Umbilical cord (tissue), 2 donors: Measurements from ENCODE around the gene GABBR2. TPM values are rescaled to one million over a fixed set of nuclear protein-coding genes. Genes with fewer than 3 reads are reported as not detected.
A peak's percentile ranks its signal among the peaks of the same experiment; 100 is the strongest.

Source experiments
- DNase-seq: peaks from one replicate; pipeline ENCODE4 v3.0.0-alpha.2; 2015; ENCODE audit warnings: low spot score
- total RNA-seq: library from RNA; depleted of rRNA; stranded (reverse); fragments of >200 nt; gene quantifications from one replicate; pipeline ENCODE4 v1.2.3, GENCODE V29; 2014; ENCODE audit warnings: low replicate concordance; ENCODE audit not compliant: insufficient read depth

The GABBR2 gene
- total RNA-seq, 1 donor from 2014 or later = 0.24 TPM

- DNase-seq = no peak
Measured at GRCh38 chr9:98370976-98371315, 337.8 kb downstream of the GABBR2 start.

DNA sequence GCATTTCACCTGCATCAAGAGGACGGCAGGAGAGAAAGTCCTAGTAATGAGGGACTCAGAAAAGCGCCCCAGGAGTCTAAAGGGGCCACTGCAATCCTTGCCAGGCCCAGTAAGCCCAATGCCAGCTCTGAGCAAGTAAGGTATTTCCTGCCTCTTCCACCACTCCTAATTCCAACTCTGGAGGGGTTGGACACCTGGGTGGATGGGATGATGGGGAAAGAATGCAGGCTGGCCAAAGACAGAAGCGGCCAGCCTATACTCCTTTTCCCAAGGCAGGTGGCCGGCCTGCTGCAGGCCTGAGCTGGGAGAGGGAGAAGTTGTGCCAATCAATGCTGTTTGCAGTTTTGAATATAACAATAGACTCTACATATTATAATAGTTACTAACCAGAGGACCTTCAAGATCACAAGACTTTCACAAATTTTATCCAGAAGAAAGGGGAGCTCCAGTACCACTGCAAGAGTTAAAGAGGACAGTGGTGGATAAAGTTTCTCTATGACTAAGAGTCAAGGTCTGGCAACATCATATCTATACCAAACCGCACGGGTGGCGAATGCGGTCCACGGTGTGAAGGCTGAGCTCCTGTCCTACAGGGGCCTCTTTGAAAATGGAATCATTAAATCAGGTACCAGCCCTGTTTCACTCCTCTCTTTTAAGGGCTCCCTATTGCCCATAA, 338.3 kb downstream of the GABBR2 start:
- DNase-seq = no peak

GRCh38 chr9:98369896-98370295, 338.8 kb downstream of the GABBR2 start:
- no peak for DNase-seq

DNA sequence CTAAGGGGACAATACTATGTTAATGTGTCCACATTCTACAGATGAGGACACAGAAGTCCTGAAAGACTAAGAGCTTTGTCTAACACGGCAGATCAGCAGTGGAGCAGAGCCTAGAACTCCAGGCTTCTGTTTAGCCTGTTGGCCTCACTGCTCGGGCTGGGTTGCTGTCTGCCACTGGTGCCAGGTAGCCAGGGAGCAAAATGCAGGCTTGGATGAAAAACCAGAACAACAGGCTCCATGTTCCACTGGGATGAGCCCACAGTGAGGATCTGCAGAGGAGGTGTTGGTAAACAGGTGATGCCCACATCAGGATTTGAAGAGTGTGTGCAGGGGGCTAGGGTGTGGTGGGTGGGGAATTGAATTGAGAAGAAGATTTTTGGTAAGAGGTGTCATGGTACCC, 339.3 kb downstream of the GABBR2 start:
- no peak for DNase-seq

- DNase-seq = no peak
Measured at GRCh38 chr9:98369066-98369425, 339.7 kb downstream of the GABBR2 start.

DNA sequence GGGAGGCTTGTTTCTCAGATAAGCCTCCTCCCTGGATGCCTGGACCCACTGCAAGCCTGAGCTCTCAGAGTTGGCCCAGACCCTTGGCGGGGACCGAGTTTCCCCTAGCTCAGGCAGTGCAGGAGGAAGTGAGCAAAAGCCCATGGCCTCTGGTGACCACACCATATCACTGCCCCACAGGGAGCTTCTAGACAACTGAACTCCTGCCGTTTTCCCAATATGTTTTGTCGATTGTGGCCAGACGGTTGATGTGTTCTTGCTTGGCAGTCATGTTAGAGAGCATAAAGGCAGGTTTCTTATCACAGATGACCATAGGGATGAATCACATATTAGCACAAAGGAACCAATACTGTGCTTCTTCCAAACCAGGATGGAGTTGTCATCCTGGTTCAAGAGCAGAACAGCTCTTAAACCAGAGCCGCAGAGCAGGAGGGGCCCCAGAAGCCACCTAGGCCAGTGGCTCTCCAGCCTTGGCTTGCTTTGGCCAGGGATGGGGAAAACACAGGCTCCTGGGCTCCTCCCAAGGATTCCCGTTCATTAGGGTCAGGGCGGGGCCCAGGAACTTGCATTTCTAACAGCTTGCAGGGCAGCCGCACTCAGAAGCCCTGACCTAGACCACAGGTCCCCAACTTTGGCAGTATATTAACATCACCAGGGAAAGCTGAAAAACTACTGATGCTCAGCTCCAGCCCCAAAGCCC, 340.2 kb downstream of the GABBR2 start:
- no peak for DNase-seq

GRCh38 chr9:98367923-98368322, 340.8 kb downstream of the GABBR2 start:
- DNase-seq = no peak

DNA sequence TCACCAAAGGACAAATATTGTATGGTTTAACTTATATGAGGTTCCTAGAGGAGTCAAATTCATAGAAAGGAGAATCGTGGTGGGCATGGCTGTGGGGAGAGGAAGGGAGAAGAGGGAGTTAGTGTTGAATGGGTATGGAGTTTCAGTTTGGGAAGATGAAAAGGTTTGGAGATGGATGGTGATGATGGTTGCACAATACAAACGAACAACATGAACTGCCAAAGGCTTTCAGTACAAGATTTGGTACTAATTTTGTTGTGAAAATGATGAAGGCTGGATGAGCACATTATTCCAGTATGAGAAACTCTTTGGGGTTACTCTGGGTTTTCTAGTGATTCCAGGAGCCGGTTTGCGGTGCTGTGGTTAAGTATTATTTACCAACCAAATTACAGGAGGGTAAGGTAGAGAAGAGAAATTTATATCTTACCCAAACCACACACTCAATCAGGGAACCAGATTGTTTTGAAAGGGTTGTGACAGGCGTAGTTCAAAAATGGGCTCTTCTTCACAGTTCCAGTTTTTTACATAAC, 341.3 kb downstream of the GABBR2 start:
- DNase-seq = no peak

DNA sequence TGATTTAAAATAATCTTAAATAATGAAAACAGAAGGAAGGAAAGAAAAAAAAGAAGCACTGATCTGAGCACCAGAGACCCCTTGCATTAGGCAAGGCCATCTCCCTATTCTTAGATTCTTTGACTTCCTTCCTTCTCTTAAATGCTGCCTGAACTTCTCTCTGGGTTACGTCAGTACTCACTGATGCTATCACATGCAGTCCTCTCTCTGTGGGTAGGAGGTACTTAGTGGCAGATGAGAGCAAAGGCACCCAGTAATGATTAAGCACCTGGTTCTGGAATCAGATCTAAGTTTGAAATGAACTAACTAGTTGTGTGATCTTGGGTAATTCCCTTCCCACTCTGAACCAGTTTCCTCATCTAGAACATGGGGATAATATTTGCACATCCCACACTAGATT, 343.0 kb downstream of the GABBR2 start:
- no peak for DNase-seq

DNA sequence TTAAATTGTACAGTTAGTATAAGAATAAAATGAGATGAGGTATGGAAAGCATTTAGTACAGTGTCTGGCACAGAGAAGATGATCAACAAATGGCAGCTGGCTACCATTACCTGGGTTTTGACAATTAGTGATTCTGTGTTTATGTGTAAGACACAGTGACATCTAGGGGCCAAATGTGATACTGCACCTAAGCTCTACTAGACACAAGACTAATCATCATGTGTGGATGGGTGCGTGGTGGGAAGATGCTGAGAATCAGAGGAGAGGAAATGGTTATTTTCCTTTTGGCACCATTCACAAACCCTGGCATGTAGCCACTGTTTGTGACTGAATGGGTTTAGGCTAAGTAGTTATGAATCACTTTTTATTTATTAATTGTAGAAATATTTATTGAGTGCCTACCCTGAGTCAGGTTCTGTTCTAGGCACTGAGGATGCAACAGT, 343.5 kb downstream of the GABBR2 start:
- no peak for DNase-seq

DNA sequence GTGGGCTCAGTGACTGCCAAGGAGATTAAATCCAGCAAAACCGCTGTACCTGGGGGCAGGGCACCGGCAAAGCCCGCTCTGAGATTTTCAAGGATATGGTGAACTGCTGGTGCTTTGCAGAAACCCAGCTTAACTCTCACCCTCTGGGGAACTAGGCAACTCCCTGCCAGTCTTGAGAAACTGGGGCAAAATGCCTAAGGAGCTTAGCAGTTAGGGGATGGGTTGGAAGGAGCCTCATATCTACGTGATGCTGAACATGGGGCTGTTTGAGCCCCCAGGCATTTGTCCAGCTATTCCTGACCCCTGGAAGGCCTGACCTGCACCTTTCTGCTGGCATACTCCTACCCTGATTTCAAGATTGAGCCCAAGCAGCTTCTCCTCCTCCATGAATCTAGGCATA, 344.6 kb downstream of the GABBR2 start:
- peak; percentile 74 for DNase-seq

- no peak for DNase-seq
Measured at GRCh38 chr9:98363644-98364043, 345.1 kb downstream of the GABBR2 start.

DNA sequence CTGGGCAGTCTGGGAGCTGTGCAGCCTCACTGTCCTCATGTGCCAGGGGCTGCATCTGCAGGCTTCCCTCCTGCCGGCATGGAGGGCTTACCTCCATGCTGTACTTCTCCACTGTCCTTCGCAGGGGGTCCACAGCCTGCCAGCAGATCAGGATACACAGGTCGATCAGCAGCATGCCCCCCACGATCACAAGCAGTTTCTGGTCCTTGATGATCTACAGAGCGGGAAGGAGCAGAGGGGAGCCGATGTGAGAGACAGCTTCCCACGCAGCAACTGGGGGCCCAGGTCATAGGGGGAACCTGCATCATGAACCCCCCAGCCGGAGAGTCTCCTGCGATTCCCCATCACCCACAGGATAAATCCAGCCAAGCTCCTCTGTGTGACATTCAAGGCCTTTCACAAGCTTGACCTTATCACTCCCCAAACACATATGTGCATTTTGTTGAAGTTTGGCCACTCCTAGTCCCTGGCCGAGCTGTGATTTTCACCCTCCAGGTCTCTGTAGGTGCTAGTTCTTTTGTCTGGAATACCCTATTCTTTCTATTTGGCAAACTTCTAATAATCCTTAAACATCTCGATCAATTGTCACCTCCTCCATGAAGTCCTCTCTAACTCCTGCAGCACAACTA, 346.0 kb downstream of the GABBR2 start:
- no peak for DNase-seq

GRCh38 chr9:98361645-98362044, 347.1 kb downstream of the GABBR2 start:
- no peak for DNase-seq

GRCh38 chr9:98360176-98360708, 348.5 kb downstream of the GABBR2 start:
- DNase-seq = no peak

DNA sequence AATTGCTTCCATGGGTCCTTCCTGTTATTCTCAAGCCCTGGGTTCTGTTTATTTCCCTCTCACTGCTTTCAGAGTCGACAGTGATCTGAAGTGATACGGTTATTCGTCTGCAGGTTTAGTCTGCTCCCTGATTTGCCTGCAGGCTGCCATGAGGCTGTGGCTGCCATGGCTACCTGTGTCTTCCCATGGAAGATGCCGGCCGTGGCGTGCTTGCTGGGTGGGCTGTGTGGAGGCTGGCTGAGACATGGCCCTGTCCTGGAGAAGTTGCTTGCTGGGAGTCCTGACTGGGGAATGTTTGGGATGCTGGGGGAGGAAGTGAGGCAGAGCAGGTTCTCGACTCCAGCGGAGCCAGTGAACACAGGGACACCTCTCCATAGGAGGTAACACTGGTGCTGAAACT, 349.2 kb downstream of the GABBR2 start:
- DNase-seq = no peak

- DNase-seq = no peak
Measured at GRCh38 chr9:98357921-98358535, 350.7 kb downstream of the GABBR2 start.

GRCh38 chr9:98356953-98357690, 351.6 kb downstream of the GABBR2 start:
- no peak for DNase-seq

DNA sequence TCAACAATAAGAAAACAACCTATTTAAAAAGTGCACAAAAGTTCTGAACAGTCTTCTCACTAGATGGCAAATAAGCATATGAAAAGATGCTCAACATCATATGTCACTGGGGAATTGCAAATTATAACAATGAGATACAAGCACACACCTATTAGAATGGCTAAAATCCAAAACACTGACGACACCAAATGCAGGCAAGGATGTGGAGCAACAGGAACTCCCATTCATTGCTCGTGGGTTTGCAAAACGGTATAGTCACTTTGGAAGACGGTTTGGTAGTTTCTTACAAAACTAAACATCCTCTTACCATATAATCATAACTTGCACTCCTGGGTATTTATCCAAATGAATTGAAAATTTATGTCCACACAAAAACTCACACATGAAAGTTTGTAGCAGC, 352.4 kb downstream of the GABBR2 start:
- no peak for DNase-seq

GRCh38 chr9:98351370-98351769, 357.4 kb downstream of the GABBR2 start:
- no peak for DNase-seq

GRCh38 chr9:98347642-98348041, 361.1 kb downstream of the GABBR2 start:
- no peak for DNase-seq
